ENCODE measurements around the gene PLSCR4.

DNA sequence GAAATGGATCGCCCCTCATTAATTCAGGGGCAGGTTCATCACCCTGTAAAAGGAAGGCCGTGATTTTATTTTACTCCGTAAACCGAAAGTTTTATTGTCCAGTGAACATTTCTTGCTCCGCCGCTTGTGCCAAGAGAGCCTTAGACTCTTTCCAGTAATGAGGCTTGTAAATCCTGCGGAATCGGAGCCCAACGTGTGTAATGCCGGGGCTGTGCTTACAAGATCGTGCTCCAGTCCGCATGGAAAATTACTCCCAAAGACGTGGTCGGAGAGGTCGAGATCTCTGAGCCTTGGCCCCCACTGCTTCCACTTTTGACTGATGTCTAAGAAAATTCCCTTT lies 89.3 kb downstream of the PLSCR4 start:
- TF ChIP-seq, protein P1, sequence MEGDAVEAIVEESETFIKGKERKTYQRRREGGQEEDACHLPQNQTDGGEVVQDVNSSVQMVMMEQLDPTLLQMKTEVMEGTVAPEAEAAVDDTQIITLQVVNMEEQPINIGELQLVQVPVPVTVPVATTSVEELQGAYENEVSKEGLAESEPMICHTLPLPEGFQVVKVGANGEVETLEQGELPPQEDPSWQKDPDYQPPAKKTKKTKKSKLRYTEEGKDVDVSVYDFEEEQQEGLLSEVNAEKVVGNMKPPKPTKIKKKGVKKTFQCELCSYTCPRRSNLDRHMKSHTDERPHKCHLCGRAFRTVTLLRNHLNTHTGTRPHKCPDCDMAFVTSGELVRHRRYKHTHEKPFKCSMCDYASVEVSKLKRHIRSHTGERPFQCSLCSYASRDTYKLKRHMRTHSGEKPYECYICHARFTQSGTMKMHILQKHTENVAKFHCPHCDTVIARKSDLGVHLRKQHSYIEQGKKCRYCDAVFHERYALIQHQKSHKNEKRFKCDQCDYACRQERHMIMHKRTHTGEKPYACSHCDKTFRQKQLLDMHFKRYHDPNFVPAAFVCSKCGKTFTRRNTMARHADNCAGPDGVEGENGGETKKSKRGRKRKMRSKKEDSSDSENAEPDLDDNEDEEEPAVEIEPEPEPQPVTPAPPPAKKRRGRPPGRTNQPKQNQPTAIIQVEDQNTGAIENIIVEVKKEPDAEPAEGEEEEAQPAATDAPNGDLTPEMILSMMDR (IDR thresholded peaks at IDR 0.05) = no peak
- no peak for TF ChIP-seq POLR2A (IDR thresholded peaks at IDR 0.05)

Measured in heart left ventricle (tissue), 13 donors.